Gastrocnemius medialis (tissue), 4 donors: ENCODE data around the gene NCOA7.

Source experiments
- POLR2A ChIP-seq, 2 donors: fragments of 450-650 bp; IDR thresholded peaks; one replicate each; pipeline ENCODE4 v1.6.1; 2017; ENCODE audit warnings: antibody characterized with exemption in 2 of 2, mild to moderate bottlenecking in 2 of 2, moderate library complexity in 2 of 2
- TF ChIP-seq, protein P1 (sequence below), 5 experiments: fragments of 450-650 bp in 3 of 5; fragments of 200-600 bp in 2 of 5; sonication (generic) in 2 of 5; IDR thresholded peaks in 4 of 5; conservative IDR thresholded peaks in 1 of 5; 1 replicate in 4 of 5; 2 replicates in 1 of 5; pipeline ENCODE4 v1.5.1; 2016 to 2019; ENCODE audit warnings: antibody characterized with exemption in 5 of 5, mild to moderate bottlenecking in 3 of 5, moderate library complexity in 3 of 5

- TF ChIP-seq, protein P1, sequence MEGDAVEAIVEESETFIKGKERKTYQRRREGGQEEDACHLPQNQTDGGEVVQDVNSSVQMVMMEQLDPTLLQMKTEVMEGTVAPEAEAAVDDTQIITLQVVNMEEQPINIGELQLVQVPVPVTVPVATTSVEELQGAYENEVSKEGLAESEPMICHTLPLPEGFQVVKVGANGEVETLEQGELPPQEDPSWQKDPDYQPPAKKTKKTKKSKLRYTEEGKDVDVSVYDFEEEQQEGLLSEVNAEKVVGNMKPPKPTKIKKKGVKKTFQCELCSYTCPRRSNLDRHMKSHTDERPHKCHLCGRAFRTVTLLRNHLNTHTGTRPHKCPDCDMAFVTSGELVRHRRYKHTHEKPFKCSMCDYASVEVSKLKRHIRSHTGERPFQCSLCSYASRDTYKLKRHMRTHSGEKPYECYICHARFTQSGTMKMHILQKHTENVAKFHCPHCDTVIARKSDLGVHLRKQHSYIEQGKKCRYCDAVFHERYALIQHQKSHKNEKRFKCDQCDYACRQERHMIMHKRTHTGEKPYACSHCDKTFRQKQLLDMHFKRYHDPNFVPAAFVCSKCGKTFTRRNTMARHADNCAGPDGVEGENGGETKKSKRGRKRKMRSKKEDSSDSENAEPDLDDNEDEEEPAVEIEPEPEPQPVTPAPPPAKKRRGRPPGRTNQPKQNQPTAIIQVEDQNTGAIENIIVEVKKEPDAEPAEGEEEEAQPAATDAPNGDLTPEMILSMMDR (IDR thresholded peaks at IDR 0.05 in 4 of 5, conservative IDR thresholded peaks at IDR 0.05 in 1 of 5) = no peak
- TF ChIP-seq POLR2A (IDR thresholded peaks at IDR 0.05) = no peak
These were observed 153.7 kb downstream of the NCOA7 start for GRCh38 chr6:125944434-125944816.
